GM19238 (cell line): ENCODE measurements around the gene VTN.
"Not testable (repeated sequence)": the region's sequence is repeated elsewhere in the genome, so short reads cannot be mapped to it uniquely, and the experiment has no call there.

ENCODE experiments used
- DNase-seq: peaks from one replicate; pipeline ENCODE4 v3.0.0; 2011; ENCODE audit warnings: low spot score; ENCODE audit not compliant: insufficient read length

The VTN gene

GRCh38 chr17:28342313-28342712 is 27.8 kb downstream of the VTN start:
- no peak for DNase-seq

- no peak for DNase-seq
Observed at GRCh38 chr17:28341516-28341915, 28.6 kb downstream of the VTN start.

GRCh38 chr17:28340374-28340773 is 29.7 kb downstream of the VTN start:
- DNase-seq, result no peak

- DNase-seq, result no peak
Observed at GRCh38 chr17:28339431-28339830, 30.7 kb downstream of the VTN start.

GRCh38 chr17:28338769-28339212 is 31.3 kb downstream of the VTN start:
- not testable (repeated sequence) for DNase-seq

- no peak for DNase-seq
Observed at GRCh38 chr17:28338056-28338768, 31.9 kb downstream of the VTN start.

GRCh38 chr17:28335959-28336871 is 33.9 kb downstream of the VTN start:
- DNase-seq, result no peak

GRCh38 chr17:28335201-28335958 is 34.7 kb downstream of the VTN start, which contains the start of the genes IFT20 and TNFAIP1:
Gene IFT20 (minus strand): TSS chr17:28335472. CDS start chr17:28331985, 3,487 bp downstream.
Gene TNFAIP1 (plus strand): TSS chr17:28335761. CDS start chr17:28339522, 3,761 bp downstream.
- DNase-seq, result peak; percentile 97

- DNase-seq, result no peak
Observed at GRCh38 chr17:28334666-28335200, 35.4 kb downstream of the VTN start.

- no peak for DNase-seq
Observed at GRCh38 chr17:28334171-28334570, 35.9 kb downstream of the VTN start.

GRCh38 chr17:28333083-28333746 is 36.9 kb downstream of the VTN start:
- DNase-seq, result no peak

- DNase-seq, result no peak
Observed at GRCh38 chr17:28331891-28332420, 38.2 kb downstream of the VTN start.

- no peak for DNase-seq
Observed at GRCh38 chr17:28330671-28331070, 39.4 kb downstream of the VTN start.

GRCh38 chr17:28328325-28328724 is 41.8 kb downstream of the VTN start:
- DNase-seq, result no peak

- DNase-seq, result no peak
Observed at GRCh38 chr17:28327709-28328108, 42.4 kb downstream of the VTN start.

GRCh38 chr17:28327031-28327607 is 43.0 kb downstream of the VTN start:
- no peak for DNase-seq

- no peak for DNase-seq
Observed at GRCh38 chr17:28326114-28326513, 44.0 kb downstream of the VTN start.

GRCh38 chr17:28325211-28325610 is 44.9 kb downstream of the VTN start:
- no peak for DNase-seq

GRCh38 chr17:28324781-28325180 is 45.3 kb downstream of the VTN start:
- DNase-seq, result no peak

GRCh38 chr17:28324267-28324745 is 45.8 kb downstream of the VTN start:
- no peak for DNase-seq
